Mesenteric fat pad (tissue), 1 donor: Measurements from ENCODE around the gene PDZK1. TPM values are rescaled to one million over a fixed set of nuclear protein-coding genes. Genes with fewer than 3 reads are reported as not detected.
"Not testable (repeated sequence)": the region's sequence is repeated elsewhere in the genome, so short reads cannot be mapped to it uniquely, and the experiment has no call there.

ENCODE experiments used
- DNase-seq: peaks from one replicate; pipeline ENCODE4 v3.0.0-alpha.2; 2020; ENCODE audit warnings: low spot score
- long read RNA-seq: library from polyadenylated mRNA; unstranded; transcript quantifications from one replicate; pipeline ENCODE4 v2.0.0, GENCODE V29; 2020
- total RNA-seq: library from RNA; stranded (reverse); fragmentation: NEBNext Ultra II Directional; extraction: Animal tissue kit (Norgen Biotek cat#: 25700); gene quantifications from one replicate; pipeline ENCODE4 v1.2.1, GENCODE V29; 2021
- donor health status: DM: yes; HTN: yes; CAD: no.

PDZK1 gene
- not detected for total RNA-seq
- long read RNA-seq = 0 reads

DNA sequence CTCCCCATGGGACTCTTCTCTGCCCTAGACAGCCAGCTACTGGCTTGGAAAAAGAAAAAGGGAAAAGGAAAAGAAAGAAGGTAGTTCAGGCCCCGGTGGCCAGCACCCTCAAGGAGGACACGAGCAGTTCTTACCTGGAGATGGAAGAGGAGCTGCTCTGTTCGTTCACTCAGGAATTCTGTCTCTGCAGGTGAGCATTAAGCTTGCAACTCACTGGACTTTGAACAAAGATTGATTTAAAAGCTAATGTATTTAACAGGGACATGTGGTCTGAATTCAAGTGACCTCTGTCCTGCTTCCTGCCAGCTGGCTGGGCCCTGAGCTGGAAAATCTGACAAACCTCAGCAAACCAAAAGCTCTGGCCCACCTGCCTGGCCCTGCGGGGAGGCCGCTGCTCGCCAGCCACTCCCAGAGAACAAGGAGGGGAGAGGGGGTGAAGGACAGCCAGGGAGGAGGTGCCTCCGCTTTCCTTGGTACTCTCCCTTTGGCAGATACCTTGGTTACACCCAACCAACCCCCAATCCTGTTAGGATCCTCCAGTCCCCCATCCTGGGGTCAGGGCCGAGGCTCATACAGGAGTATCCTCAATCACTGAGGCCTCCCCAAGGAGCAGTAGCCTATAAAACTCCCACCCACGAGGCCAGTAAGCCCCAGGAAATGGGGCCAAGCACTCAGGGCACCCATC, at the start of gene PDZK1:
Gene PDZK1 (minus strand): TSS at position 186 of the 685 bp plus-strand sequence. CDS start 19,347 bp downstream, outside the sequence.
- no peak for DNase-seq

DNA sequence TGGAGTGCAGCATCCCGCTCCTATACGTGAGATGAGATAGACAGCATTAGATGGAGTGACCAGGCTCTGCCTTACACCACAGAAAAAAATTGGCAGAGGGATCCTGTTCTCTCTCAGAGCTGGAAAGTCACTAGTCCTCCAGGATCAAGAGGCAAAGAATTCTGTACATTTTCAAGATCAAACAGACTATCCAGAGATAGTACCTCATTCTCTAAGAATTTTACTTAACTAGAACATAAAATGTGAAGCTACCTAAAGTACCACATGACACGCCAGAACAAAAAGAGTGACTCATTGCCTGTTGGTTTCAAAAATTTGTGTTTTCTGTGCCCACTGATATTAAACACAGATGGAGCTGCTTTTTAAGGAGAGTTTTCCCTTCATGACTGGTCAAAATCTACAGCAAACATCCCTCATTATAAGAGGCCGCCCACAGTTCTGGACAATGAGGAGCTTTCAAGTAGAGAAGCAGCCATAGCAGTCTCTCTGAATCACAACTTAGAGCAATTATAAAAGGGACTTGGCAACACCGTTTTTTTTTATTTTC, 44.4 kb upstream of the PDZK1 start:
- no peak for DNase-seq

DNA sequence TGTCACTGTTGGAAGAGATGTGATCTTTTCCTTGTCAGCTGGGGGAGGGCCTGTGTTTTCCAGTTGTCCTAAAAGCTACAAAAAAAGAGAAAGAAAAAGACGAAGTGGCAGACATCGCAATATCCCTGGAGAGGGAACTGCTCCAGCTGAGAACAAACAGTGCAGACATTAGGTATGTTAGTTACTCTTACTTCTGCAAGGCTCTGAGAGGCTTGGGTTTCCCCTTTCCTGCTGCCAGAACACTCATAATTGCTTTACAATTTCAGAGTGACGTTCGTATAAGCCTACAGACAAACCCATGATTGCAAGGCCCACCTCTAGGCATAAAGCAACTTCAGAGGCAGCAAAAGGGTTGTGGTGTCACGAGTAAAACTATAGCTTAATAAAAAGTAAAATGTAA, 43.3 kb upstream of the PDZK1 start:
- no peak for DNase-seq

DNA sequence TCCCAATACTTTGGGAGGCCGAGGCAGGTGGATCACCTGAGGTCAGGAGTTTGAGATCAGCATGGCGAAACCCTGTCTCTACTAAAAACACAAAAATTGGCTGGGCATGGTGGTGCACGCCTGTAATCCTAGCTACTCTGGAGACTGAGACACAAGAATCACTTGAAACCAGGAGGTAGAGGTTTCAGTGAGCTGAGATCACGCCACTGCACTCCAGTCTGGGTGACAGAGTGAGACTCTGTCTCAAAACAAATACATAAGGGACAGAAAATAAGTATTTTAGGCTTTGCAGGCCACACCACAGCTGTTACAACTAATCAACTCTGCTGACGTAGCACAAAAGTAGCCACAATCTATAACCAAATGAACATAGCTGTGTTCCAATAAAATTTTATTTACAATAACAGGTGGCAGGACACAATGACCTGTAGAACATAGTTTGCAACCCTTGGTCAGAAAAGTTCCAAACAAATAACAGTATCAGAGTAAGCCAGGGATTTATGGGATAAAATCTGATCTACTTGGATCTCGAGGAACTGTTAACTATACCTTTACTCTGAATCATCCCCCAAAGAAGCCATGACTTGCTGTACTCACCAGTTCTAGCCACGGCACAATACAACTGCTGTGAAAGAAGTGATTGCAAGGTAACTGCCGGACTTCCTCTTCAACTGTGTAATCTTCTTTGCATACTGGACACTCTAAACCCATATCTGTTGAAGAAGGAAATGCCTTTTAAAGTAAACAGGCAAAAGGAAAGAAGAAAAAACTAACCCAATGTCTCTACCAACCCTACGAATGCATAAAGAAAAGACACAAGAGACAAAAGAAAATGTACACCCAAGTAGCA, 40.5 kb upstream of the PDZK1 start:
- no peak for DNase-seq

DNA sequence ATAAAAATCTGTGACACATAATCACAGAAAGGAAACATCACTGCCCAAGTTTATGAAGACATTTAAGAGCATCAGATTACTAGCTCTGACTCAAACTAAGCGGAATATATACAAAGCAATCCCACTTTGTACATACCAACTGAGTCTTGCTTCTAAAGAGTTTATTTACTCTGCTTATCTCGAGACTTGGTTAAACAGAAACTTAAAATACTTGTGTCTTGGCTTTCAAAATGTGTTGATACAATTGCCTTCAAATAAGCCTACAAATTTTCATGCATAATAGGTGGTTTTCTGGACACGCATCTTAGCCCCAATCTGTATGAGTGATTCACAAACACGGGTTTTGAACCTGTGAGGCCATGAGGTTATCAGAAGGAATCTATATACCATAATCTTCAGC, 33.1 kb upstream of the PDZK1 start:
- no peak for DNase-seq

DNA sequence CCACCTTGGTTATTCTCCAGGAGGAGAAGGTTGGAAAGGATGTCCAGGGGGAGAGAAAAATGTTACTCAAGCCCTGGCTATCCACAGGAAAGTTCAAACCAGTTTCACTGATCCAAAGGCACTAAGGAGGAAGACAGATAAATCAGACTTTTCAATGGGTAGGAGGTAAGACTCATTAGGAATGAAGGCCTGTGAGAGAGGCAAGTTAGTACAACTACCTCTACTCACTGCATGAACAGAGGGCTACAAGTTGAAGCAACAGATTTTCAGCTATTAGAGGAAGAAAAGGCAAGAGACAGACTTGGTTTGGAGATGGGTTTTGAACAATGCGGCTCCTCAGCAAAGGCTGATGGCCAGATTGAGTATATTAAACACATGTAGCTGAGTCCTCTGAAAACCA, 29.0 kb upstream of the PDZK1 start:
- DNase-seq = no peak

DNA sequence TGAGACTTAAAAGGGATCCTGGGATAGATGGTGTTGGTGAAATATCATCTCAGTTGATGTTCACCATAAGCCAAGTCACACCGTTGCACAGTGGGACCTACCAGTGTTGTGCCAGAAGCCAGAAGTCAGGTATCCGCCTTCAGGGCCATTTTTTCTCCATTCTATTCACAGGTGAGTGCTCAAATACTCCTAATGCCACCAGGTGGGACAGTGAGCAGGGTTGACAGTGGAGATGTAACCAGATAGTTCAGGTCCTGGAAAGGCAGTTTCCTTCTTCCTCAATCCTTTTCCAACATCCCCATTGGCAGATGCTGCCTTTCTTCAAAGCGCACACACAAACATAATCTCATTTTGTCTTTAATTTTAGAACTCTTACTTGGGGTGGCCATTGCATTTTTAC, 23.7 kb upstream of the PDZK1 start:
- no peak for DNase-seq

DNA sequence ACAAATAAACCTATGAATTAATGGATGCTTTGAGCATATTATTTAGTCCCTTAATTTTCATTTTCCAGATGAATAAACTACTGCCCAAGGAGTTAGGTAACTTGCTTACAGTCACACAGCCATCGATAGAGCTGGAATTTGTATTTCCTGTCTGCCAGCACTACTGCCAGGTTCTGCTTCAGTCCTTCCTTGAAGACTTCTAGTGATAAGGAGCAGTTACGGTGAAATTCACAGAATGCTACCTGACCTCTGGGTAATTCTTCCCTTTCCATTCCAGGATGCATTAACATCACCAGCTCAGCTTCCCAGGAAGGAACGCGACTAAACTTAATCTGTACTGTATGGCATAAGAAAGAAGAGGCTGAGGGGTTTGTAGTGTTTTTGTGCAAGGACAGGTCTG, 23.3 kb upstream of the PDZK1 start:
- DNase-seq = no peak

DNA sequence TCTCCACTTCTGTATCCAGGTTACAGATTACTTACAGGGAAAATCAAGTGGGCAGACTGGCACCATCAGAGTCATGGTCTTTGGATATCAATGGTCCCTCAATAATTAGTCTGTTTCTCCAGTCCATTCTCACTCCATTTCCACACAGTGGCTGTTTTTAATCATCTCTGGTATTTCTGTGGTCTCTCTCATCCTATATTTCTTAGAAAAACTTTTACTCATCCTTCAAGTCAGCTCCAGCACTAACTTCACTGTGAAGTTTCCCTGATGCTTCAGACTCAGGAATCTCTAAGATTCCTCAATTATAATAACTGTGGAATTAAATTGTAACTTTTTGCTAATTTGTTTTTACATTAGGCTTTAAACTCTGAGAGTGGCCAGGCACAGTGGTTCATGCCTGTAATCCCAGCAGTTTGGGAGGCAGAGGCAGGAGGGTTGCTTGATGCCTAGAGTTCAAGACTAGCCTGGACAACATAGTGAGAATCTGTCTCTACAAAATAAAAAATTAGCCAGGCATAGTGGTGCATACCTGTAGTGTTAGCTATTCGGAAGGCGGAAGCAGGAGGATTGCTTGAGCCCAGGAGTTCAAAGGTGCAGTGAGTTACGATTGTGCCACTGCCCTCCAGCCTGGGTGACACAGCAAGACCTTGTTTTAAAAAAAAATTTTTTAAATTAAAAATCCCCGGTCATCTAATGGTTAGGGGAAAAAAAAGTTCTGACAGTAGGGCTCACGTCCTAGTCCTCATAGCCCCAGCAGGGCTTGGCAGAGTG, 22.7 kb upstream of the PDZK1 start:
- DNase-seq = no peak

DNA sequence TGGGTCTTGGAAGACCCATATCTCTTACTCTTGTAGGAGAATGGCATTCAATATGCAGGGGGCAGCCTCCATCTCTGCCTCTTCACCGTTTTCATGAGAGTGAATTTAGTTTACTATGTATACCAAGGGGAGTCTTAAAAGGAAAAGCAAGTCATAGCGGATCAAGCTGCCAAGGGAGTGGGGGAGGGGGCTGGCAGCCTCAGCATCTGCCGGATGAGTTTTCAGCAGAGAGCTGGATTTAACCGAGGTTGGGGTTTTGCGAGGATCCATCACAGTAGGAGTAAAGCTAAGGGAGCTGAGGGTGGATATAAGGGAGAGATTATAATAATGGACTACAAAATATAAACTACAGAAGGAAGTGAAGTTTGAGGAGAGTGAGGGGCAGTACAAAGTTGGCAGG, 22.0 kb upstream of the PDZK1 start:
- no peak for DNase-seq

DNA sequence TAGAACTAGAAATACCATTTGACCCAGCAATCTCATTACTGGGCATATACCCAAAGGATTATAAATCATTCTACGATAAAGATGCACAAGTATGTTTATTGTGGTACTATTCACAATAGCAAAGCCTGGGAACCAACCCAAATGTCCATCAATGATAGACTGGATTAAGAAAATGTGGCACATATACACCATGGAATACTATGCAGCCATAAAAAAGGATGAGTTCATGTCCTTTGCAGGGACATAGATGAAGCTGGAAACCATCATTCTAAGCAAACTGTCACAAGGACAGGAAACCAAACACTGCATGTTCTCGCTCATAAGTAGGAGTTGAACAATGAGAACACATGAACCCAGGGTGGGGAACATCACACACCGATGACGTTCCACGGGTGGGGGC, 19.0 kb upstream of the PDZK1 start:
- not testable (repeated sequence) for DNase-seq

DNA sequence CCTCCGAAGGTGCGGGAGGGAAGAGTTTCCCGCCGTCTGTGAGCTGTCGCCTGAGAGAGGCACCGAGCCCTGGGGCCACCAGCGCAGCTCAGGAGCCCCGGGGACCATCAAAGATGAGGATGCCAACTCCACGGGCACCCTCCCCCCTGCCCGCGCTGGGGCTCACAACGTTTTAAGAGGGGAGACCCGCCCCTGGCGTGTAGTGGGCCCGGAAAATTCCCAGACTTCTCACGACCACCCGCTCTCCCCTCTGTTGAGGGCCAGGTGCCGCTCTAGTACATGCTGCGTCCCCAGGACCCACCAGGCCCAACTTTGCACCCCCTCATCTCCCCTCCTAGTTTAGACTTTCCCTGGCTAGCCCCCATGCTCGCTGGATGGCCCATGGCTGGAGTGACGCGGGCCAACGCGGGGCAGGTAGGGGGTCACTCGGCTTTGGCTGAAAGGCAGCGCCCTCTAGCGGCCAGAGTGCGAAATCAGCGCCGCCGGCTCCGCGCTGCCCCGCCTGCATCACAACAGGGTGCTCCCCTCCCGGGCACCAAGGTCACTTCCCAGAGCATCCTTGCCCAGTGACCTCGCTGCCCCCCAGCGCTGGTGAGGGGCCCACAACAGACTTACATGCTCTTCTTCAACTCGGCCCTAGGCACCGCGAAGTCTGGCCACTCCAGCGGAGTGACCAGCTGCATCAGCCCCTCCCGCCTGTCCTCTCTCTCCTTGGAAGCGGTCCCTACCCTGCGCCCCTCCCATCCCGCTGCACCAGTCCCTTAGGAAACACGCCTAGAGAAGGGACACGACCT, 13.9 kb upstream of the PDZK1 start:
- DNase-seq = peak; percentile 93

DNA sequence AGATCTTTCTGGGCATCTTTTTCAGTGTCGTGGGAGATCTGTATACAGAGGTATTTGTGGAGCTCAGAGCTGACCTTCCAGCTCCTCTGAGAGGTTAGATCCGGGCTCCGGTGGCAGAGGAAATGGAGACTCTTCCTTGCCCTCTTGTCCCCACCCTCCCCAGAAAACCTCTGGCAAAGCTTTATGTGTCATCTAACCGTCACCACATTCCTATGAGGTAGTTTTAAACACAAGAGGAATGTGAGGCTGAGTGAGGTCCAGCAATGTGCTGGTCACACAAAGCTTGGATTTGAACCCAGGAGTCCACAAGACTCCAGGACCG, 13.3 kb upstream of the PDZK1 start:
- no peak for DNase-seq

DNA sequence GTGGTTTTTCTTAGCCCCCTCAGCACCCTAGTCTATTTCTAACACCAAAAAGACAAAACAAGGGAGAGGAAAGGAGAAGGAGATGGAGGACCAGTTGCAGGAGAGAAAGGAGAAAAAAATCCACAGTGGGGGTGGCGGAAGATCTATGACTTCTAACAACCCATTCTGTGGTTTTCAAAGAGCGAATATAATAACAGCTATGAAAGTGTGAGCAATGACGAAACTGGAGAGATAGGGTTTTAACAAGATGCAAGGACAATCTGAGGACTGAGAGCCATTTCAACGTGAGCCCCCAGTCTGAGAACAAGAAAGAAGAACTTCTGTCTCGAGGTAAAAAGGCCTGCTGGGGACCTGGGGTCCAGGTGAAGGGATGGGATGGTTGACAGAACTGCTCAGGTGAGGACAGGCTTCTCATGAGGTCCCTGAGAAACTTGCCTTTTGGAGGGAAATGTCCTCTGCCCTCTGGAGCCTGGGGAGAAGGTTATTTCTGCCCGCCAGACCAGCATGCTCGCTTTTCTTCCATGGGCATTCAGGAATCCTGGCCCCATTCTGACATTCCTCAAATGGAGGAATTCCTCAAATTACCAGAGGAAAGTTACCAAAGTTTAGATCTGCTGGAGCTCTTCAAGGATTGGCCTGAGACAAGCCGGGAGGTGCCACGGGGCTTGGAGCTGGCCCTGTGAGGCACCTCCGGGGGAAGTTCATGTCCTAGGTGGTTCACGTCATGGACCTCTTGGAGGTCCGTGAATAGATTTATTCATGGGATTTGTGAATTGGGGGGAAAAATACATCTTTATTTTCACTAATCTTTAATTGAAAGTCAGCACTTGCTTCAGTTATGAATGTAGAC, 12.3 kb upstream of the PDZK1 start, which contains the start of gene CD160:
Gene CD160 (plus strand): TSS at position 270 of the 850 bp plus-strand sequence. CDS start 8,829 bp downstream, outside the sequence.
- DNase-seq = no peak

DNA sequence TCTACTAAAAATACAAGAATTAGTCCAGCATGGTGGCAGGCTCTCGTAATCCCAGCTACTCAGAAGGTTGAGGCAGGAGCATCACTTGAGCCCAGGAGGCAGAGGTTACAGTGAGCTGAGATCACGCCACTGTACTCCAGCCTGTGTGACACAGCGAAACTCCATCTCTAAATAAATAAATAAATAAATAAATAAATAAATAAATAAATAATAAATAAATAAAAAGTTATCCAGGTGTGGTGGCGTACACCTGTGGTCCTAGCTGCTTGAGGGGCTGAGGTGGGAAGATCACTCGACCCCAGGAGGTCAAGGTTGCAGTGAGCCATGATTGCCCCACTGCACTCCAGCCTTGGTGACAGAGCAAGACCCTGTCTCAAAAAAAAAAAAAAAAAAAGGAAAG, 11.3 kb upstream of the PDZK1 start:
- not testable (repeated sequence) for DNase-seq

DNA sequence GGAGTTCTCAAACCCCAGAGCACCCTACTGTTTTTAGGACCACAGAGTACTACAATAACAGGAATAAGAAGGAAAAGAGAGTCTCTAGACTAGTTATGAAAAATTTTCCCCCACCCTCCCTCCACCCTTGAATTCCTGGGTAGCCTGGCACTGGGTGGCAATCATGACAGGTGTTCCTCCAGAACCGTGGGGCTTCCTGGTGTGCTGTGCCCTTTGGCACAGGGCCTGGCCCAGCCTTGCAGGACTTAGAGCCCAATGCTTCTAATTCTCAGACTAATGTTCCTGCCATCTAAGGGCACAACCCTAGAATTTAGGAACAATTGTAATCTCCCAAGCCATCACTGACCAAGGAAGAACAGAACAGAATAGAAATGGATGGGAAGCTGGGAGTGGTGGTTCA, 10.7 kb upstream of the PDZK1 start:
- DNase-seq = no peak

DNA sequence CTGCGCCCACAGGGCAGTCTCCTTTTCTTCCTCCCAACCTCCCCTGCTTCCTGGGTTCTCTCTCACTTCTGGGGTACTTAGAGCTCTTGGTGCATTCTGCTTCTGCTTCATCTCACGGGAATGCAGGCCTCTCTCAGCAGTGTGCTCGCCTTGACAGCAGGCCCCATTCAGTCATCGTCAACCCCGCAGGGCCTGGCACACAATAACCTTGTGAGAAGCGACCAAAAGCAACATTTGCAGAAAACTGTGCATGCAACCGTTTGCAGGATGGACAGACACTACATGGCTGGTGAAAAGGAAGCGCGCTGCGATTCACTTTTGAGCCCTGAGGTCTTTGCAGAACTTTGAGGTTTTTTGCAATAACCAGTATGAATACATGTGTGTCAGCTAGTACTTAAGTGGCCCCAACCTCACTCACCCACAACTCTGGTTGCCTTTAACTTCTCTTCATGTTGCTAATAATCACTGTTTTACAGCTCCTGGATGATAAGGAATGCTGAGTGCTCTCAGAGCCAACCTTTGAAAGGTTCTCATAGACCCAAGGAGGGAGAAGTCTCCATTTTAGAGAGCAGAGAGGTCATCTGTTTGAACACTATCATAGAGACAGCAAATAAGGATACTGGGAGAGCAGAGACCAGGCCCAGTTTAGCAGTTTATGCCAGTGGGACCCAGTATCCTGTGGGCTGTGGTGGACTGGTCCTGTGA, 9.6 kb upstream of the PDZK1 start:
- DNase-seq = no peak

DNA sequence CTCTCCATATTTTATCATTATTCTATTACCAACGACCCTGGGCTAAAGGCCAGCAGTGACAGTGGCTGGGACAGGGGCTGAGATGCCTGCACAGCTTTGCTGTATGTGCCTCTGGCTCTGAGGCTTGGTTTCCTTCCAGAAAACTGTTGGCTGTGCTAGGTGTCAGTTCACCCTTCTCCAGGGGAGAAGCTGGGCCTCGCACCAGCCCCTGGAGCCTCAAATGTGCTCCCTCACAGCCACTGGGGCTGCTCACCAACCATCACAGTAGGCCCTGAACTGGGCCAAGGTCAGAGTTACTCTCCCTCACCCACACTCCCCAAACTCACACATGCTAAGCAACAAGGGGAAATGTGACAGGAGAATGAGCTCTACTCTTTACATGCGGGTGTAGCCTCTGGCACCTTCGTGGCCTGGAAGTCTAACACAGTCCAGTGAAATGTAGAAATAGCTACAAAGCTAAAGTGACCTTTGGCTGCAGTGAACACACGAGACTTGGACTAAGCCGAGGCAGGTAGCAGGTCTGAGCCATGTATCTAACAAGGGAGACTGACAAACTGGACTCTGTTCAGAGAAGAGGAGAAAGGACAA, 7.5 kb upstream of the PDZK1 start:
- no peak for DNase-seq

DNA sequence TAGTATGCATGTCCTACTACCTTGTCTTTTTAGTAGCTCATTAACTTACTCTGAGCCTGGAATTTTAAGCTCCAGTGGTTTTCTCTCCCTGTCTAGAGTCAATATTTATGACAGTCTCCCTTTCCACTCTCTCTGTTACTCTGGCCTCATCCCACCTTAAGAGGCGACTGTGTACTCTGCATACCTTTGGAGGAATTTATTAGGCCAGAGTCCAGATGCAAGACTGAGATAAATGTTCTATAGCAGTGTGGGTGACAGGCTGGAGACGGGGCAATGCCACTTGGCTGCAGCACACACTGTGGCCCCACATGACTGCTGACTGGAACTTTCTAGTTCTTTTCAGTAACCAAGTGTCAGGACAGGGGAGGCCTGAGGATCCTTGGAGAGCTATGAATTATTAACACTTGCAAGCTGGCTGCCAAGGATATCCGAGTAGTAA, 4.1 kb upstream of the PDZK1 start:
- DNase-seq = no peak
